Putamen (tissue), 1 donor: ENCODE measurements around the gene MEF2B.
A peak's percentile ranks its signal among the peaks of the same experiment; 100 is the strongest.
"Not testable (repeated sequence)": the region's sequence is repeated elsewhere in the genome, so short reads cannot be mapped to it uniquely, and the experiment has no call there.

Experiments
- DNase-seq: peaks from one replicate; pipeline ENCODE4 v3.0.0-alpha.2; 2016; ENCODE audit warnings: low spot score

The MEF2B gene

GRCh38 chr19:19123386-19123785 is 46.7 kb downstream of the MEF2B start:
- DNase-seq = no peak

DNA sequence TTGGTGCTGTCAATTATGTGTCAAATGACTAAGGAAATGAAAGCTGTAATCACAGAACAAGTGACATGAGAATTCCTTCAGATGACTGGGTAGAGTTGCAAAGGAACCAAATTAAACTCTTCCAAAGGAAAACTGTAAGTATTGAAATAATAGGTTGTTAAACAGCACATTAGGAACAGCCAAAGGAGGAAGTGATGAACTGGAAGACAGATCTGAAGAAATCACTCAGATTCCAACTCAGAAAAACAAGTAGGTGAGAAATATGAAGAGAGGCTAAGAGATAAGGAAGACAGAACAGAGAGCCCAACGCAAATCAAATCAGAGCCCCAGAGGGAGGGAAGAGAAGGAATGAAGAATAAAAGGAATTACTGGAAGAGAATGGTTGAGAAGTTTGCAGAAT is 47.2 kb downstream of the MEF2B start:
- no peak for DNase-seq

DNA sequence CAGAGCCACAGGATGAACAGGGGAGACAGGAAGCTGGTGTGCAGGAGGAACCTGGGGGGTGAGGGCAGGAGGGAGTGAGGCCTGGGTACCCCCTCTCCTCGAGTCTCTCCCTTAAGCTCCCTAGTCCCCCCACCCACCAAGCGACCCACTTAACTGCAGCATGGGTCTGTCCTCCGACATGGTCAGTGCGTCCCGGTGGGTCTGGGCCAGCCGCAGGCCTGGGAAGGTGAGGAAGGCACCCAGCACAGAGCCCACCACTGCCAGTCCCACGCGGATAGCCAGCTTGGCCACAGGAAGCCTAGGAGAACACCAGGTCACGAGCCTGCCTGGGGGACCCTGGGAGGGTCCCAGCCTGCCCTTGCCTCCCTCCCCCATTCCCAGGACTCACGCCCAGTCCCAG is 48.7 kb downstream of the MEF2B start:
- no peak for DNase-seq

GRCh38 chr19:19120308-19121231 is 49.5 kb downstream of the MEF2B start:
- no peak for DNase-seq

DNA sequence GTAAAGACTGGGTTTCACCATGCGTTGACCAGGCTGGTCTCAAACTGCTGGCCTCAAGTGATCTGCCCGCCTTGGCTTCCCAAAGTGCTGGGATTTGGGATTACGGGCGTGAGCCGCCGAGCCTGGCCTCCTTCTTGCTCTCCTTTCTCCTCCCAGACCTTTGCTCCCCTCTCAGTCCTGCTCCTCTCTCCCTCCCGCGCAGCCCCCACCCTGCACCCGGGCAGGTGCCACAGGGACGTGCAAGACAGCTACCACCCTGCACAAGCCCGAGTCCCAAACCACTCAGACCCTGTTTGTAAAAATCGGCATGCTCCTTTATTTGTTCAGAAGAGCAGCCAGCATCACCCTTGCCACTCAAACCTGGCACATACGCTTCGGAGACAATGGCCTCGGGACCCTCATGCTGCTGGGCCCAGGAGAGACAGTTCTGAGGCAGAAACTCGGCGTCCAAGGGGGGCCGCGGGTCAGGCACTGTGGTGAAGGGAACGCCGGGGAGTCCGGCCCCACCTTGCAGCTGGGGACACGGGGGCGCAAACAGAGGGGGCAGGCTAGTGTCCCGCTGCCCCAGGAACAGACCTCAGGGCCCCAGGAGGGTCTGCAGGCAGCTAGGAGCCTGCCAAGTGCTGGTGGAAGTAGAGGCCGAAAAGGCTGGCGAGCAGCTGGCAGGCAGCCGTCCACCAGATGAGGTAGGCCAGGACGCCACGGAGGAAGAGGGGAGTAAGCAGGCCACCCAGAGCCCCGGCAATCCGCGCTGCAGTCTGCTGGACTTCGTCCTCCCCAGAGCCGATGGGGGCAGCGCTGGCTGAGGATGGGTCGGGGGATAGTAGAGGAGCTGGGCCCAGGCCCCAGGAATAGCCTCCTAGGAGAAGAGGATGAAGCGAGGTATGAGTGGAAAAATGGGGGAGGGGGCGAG is 50.5 kb downstream of the MEF2B start:
- no peak for DNase-seq

- DNase-seq = no peak
These were observed 54.1 kb downstream of the MEF2B start for GRCh38 chr19:19115954-19116353.

- DNase-seq = no peak
These were observed 56.9 kb downstream of the MEF2B start for GRCh38 chr19:19113040-19113626.

DNA sequence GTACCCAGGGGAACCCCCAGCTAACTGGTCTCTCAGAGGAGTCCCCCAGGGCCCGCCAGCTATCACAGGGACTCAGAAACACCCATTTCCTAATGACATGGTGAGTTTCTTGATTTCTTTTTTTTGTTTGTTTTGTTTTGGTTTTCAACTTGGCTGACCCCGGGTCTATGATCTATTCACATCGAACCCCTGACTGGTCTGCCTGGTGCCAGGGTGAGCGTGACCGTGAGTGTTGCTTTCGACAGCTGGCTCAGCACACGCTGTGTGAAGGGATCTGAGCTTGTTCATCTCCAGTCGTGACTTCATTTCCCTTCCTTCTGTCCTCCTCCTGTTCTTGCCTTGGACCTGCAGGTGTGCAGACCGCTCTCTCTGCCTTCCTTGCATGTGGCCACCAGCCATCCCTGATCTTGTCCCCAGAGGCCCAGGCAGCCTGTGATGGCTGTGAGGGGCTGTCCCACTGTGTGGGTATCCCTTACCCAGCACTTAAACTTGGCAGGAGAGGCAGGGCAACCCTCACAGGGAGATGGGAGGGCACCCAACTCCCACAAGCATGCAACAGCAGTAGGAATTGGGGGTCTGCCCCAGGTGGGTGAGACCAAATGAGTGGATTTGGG is 58.0 kb downstream of the MEF2B start:
- no peak for DNase-seq

DNA sequence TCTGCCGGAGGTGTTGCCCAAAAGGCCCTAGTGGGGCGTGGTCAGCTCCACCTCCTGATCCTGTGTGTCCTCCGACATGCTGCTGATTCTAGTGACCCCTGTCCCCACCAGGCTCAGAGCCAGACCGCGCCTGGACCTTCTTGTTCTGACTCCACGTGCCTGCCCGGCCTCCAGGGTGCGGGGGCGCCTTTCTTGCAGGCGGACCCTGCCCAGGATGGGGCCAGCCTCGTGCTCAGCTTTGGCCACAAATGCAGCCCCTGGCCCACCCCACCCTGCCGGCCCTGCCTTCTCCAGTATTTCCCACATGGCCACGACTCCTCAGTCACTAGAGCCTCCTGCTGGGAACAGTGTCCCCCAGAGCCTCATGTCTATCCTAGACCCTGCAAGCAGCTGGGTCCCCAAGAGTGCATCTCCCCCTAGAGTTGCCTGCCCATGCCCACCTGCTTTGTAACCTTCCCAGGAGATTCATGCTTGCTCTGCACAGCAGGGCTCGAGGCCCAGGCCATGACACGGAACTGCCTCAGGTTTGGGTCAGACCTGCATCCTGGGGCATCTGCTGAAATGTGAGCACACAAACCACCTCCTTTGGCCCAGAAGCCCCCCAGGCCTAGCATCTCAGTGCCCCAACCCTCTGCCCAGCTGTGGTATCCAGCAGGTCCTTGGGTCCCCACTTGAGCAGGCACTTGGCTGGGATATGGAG is 58.8 kb downstream of the MEF2B start:
- DNase-seq = no peak

DNA sequence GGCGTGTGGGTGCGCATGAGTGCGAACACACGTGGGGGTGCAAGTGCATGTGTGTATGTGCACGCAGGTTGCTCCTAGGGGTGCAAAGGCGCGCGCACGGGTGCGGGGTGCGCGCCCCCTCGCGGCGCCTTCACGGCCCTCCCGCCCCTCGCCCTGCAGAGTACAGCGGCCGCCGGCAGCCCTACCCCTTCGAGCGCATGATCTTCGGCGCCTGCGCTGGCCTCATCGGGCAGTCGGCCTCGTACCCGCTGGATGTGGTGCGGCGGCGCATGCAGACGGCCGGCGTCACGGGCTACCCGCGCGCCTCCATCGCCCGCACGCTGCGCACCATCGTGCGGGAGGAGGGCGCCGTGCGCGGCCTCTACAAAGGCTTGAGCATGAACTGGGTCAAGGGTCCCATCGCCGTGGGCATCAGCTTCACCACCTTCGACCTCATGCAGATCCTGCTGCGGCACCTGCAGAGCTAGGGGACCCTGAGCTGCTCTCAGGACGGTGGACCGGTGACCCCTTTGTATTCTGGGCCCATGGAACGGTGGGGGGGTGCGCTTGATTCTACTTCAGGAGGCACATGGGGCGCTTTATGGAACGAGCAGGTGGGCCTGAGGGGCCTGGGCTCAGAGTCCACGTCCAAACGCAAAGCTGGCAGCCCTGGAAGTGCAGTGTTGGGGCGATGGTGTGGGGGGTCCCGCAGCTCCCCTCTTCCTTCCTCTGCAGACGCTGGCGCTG is 59.5 kb downstream of the MEF2B start:
- DNase-seq = peak; percentile 19

GRCh38 chr19:19109601-19110000 is 60.5 kb downstream of the MEF2B start:
- no peak for DNase-seq

- no peak for DNase-seq
These were observed 62.4 kb downstream of the MEF2B start for GRCh38 chr19:19107654-19108053.

DNA sequence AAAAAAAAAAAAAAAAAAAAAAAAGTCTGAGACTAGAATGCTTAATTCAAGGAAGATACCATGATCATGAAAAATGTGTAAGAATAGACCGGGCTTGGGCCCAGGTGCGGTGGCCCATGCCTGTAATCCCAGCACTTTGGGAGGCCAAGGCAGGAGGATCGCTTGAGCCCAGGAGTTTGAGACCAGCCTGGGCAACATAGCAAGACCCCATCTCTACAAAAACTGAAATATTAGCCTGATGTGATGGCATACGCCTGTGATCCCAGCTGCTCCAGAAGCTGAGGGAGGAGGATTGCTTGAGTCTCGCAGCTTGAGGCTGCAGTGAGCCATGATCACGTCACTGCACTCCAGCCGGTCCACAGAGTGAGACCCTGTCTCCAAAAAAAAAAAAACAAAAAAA is 63.1 kb downstream of the MEF2B start:
- not testable (repeated sequence) for DNase-seq

- DNase-seq = no peak
These were observed 64.0 kb downstream of the MEF2B start for GRCh38 chr19:19106056-19106551.

GRCh38 chr19:19105365-19106055 is 64.6 kb downstream of the MEF2B start:
- DNase-seq = no peak

DNA sequence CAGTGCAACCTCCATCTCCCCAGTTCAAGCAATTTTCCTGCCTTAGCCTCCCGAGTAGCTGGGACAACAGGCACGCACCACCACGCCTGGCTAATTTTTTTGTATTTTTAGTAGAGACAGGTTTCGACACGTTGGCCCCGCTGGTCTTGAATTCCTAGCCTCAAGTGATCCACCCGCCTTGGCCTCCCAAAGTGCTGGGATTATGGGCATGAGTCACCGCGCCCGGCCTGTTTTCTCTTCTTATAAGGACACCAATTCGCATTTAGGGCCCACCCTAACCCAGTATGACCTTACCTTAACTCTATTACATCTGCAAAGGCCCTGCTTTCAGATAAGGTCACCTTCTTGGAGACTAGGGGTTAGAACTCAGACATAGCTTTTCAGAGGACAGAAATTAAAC is 66.9 kb downstream of the MEF2B start:
- no peak for DNase-seq

DNA sequence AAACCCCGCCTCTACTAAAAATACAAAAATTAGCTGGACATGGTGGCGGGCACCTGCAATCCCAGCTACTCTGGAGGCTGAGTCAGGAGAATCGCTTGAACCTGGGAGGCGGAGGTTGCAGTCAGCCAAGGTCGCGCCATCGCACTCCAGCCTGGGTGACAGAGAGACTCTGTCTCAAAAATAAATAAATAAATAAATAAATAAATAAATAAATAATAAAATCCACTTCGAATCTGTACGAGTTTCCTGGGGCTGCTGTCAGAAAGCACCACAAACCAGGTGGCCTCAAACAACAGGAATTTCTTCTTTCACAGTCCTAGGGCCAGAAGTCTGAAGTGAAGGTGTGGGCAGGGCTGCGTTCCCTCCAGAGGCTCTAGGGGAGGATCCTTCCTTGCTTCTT is 67.5 kb downstream of the MEF2B start:
- DNase-seq = not testable (repeated sequence)

DNA sequence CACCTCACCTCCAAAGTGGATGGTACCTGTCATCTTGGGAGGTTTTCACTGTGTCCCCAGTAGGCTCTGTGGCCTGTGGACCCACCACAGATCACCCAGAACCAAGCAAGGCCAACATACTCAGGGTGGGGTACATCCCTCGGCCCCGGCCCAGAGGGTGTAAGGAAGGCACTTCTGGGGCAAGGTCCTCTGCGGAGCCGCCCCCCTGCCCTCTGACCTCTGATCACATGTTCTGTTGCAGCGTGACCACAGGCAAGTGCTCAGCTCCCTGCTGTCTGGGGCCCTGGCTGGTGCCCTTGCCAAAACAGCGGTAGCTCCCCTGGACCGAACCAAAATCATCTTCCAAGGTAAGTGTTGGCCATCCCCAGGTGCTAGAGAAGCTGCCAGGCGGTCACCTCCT is 68.5 kb downstream of the MEF2B start:
- DNase-seq = no peak

DNA sequence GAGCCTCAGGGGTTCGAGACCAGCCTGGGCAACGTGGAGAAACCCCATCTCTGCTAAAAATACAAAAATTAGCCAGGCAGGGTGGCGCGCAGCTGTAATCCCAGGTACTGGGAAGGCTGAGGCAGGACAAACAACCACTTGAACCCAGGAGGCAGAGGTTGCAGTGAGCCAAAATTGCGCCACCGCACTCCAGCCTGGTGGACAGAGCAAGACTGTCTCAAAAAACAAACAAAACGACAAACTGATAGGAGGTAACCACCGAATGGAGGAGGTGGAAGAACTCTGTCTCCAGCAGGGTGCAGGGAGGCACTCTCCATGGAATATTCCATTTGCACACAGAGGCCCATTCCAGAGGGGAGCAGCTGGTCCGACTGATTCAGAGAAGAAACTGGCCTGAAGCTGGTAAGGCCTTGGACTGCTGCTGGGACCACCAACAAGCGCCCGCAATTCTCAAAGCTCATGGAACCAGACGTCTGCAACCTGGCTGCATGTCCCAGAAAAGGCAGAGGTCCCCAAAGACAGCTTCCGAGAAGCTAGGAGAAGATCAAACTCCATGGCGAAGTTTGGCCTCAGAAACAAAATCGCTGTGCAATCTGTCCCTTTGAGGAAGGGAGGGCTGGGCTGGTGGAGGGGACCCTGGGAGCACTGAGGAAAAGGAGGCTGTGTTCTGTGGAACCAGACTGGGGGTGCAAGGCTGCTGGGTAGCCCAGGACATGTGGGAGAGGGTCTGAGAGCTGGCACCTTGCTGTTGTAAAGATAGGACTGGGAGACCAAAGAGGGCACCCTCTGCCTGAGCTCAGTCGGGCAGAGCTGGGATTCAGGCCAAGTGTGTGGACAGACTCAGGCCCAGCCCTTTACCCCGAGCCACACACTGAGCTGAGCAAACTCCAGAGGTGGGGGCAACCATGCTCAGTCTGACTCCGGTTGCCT is 71.1 kb downstream of the MEF2B start:
- no peak for DNase-seq
